ENCODE data around the gene PAFAH1B1.
A peak's percentile ranks its signal among the peaks of the same experiment; 100 is the strongest.
"Not testable (repeated sequence)": the region's sequence is repeated elsewhere in the genome, so short reads cannot be mapped to it uniquely, and the experiment has no call there.

Gene PAFAH1B1

GRCh38 chr17:2594722-2595599 is 1.5 kb downstream of the PAFAH1B1 start:
- DNase-seq (ENCODE audit: low spot score) = no peak

GRCh38 chr17:2595716-2596115 is 2.3 kb downstream of the PAFAH1B1 start:
- DNase-seq (ENCODE audit: low spot score) = no peak

GRCh38 chr17:2598166-2598565 is 4.7 kb downstream of the PAFAH1B1 start:
- DNase-seq (ENCODE audit: low spot score) = no peak

DNA sequence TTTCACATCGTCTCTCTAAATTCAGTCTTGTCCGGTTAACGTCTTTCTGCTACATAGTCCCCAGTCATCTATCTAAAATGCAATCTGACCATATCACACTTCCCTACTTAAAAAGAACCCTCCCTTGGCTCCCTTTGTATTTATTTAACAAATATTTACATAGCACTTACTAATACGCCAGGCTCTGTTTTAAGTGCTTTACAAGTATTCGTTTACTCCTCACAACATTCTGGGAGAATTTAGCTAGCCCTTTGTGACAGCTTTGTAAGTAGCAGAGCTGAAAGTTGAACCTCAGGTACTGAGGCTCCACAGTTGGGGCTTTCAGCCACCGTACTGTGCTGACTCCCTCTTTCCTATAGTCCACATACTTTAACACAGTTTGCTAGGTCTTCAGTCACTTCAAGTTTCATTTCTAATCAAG is 9.2 kb downstream of the PAFAH1B1 start:
- DNase-seq (ENCODE audit: low spot score) = no peak

GRCh38 chr17:2608350-2608913 is 15.0 kb downstream of the PAFAH1B1 start:
- DNase-seq (ENCODE audit: low spot score) = no peak

DNA sequence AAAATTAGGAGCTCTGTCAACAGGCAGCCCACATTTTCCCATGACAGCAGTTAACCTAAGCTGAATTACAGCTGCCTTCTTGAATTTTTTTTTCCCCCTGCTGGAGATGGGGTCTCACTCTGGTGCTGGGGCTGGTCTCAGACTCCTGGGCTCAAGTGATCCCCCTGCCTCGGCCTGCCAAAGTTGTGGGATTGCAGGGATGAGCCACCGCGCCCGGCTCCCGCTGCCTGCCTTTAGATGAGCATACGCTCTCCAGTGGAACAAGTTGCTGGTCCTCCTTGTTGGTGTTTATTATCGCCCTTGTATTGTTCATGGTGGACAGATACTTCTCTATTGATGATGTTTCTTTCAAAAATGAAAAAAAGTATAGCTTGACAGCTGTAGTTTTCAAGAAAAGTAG is 15.6 kb downstream of the PAFAH1B1 start:
- DNase-seq (ENCODE audit: low spot score) = no peak

GRCh38 chr17:2610195-2611175 is 17.0 kb downstream of the PAFAH1B1 start:
- DNase-seq (ENCODE audit: low spot score) = peak; percentile 67

GRCh38 chr17:2611627-2612026 is 18.2 kb downstream of the PAFAH1B1 start:
- DNase-seq (ENCODE audit: low spot score) = no peak

- DNase-seq (ENCODE audit: low spot score) = no peak
Measured at GRCh38 chr17:2612630-2613029, 19.2 kb downstream of the PAFAH1B1 start.

GRCh38 chr17:2613089-2613808 is 19.8 kb downstream of the PAFAH1B1 start:
- no peak for DNase-seq (ENCODE audit: low spot score)

DNA sequence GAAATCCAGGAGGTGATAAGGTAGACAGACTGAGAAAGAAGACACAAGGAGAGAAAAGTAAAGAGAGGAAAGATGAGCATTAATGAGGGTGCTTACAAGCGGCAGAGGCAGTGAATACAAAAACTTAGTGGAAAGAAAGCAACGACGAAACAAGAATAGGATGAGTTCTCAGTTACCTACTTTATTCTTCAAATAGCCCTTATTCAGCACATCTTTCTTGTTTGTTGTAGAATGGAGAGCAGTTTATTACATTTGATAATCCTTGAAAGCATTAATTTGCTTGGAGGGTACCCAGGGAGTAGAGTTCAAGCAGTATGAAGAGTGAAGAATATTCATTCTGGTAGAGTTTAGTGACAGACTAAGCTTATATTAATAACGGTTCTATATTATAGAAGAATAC is 22.4 kb downstream of the PAFAH1B1 start:
- DNase-seq (ENCODE audit: low spot score) = no peak

- no peak for DNase-seq (ENCODE audit: low spot score)
Measured at GRCh38 chr17:2621241-2621640, 27.8 kb downstream of the PAFAH1B1 start.

DNA sequence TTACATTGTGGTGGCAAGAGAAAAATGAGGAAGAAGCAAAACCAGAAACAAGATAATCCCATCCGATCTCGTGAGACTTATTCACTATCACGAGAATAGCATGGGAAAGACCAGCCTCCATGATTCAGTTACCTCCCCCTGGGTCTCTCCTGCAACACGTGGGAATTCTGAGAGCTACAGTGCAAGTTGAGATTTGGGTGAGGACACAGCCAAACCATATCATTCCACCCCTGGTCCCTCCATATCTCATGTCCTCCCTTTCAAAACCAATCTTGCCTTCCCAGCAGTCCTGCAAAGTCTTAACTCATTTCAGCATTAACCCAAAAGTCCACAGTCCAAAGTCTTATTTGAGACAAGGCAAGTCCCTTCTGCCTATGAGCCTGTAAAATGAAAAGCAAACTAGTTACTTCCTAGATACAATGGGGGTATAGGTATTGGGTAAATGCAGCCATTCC is 28.5 kb downstream of the PAFAH1B1 start:
- DNase-seq (ENCODE audit: low spot score) = not testable (repeated sequence)

- not testable (repeated sequence) for DNase-seq (ENCODE audit: low spot score)
Measured at GRCh38 chr17:2622721-2623301, 29.4 kb downstream of the PAFAH1B1 start.

DNA sequence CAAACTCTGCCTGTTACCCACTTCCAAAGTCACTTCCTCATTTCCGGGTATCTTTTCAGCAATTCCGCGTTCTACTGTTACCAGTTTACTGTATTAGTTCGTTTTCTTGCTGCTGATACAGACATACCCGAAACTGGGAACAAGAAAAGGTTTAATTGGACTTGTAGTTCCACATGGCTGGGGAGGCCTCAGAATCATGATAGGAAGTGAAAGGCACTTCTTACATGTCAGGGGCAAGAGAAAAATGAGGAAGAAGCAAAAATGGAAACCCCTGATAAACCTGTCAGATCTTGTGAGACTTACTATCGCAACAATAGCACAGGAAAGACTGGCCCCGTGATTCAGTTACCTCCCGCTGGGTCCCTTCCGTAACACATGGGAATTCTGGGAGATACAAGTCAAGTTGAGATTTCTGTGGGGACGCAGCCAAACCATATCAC is 30.9 kb downstream of the PAFAH1B1 start:
- DNase-seq (ENCODE audit: low spot score) = no peak

GRCh38 chr17:2626626-2627219 is 33.3 kb downstream of the PAFAH1B1 start:
- not testable (repeated sequence) for DNase-seq (ENCODE audit: low spot score)

- DNase-seq (ENCODE audit: low spot score) = not testable (repeated sequence)
Measured at GRCh38 chr17:2628922-2629321, 35.5 kb downstream of the PAFAH1B1 start.

DNA sequence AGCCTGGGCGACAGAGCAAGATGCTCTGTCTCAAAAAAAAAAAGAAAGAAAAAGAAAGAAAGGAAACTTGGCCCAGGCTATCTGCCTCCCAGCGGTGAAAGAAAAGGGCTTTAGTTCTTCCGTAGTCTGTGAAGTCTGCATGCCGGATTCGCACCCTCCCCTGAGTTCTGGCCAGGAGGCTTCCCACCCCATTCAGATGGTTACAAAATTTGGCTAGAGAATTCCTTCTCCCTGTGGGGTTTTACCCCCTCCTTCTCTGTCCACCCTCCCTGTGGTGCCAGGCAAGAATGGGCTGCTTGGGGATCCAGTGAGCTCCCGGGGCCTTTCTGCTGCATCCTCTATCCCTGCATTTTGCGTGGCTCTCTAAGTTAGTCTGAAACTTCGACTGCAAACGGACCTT is 37.8 kb downstream of the PAFAH1B1 start:
- DNase-seq (ENCODE audit: low spot score) = no peak

- DNase-seq (ENCODE audit: low spot score) = no peak
Measured at GRCh38 chr17:2634361-2634960, 41.0 kb downstream of the PAFAH1B1 start.

- DNase-seq (ENCODE audit: low spot score) = no peak
Measured at GRCh38 chr17:2635241-2635640, 41.8 kb downstream of the PAFAH1B1 start.

Data from putamen (tissue), 1 donor.